PC-9 (cell line): Measurements from ENCODE around the gene PARG. TPM values are rescaled to one million over a fixed set of nuclear protein-coding genes. Genes with fewer than 3 reads are reported as not detected.
"Not testable (repeated sequence)": the region's sequence is repeated elsewhere in the genome, so short reads cannot be mapped to it uniquely, and the experiment has no call there.

Source experiments
- BruUV-seq: library from RNA; stranded (reverse); fragments of 400-500 nt; replicated peaks from 2 replicates; lab custom pipeline; 2021; lab: Mats Ljungman, UMichigan
- CTCF ChIA-PET: fragments of 300-600 bp; sonication (Branson Sonifier 250); formaldehyde crosslinking; loops from one replicate; lab custom pipeline; 2022; ENCODE audit warnings: antibody characterized with exemption; lab: Charles Lee
- POLR2A ChIA-PET: fragments of 300-600 bp; sonication (Branson Sonifier 250); formaldehyde crosslinking; loops from one replicate; lab custom pipeline; 2022; ENCODE audit warnings: antibody characterized with exemption; ENCODE audit not compliant: unreplicated experiment; lab: Charles Lee
- DNase-seq, 2 experiments: peaks; one replicate each; pipeline versions ENCODE4 v3.0.0 to v3.0.0-alpha.2; 2015 to 2022; ENCODE audit warnings: mixed read lengths in 1 of 2
- H2AFZ ChIP-seq: fragments of 200-600 bp; sonication (generic); 2 replicates; pipeline ENCODE4 v1.8.1; 2017; ENCODE audit warnings: antibody characterized with exemption
- H3F3A ChIP-seq: fragments of 200-600 bp; sonication (generic); 2 replicates; pipeline ENCODE4 v1.8.1; 2017; ENCODE audit warnings: antibody characterized with exemption, mild to moderate bottlenecking, low read depth; ENCODE audit not compliant: insufficient read depth
- H3K27ac ChIP-seq: fragments of 200-600 bp; sonication (generic); 2 replicates; pipeline ENCODE4 v1.6.1; 2016; ENCODE audit warnings: mixed run types
- H3K27me3 ChIP-seq: fragments of 200-600 bp; sonication (generic); 2 replicates; pipeline ENCODE4 v1.6.1; 2016; ENCODE audit warnings: low read depth, mixed run types; ENCODE audit not compliant: insufficient read depth
- H3K36me3 ChIP-seq: fragments of 200-600 bp; sonication (generic); 2 replicates; pipeline ENCODE4 v1.6.1; 2016; ENCODE audit warnings: low read depth, mixed run types
- H3K4me1 ChIP-seq: fragments of 200-600 bp; sonication (generic); replicated peaks from 2 replicates; pipeline ENCODE4 v1.6.1; 2016; ENCODE audit warnings: mixed run types; ENCODE audit not compliant: insufficient read depth
- H3K4me2 ChIP-seq: fragments of 200-600 bp; sonication (generic); 2 replicates; pipeline ENCODE4 v1.6.1; 2017; ENCODE audit warnings: mixed run types
- H3K4me3 ChIP-seq: fragments of 200-600 bp; sonication (generic); 2 replicates; pipeline ENCODE4 v1.6.1; 2016; ENCODE audit warnings: mixed run types
- H3K79me2 ChIP-seq: fragments of 200-600 bp; sonication (generic); 2 replicates; pipeline ENCODE4 v1.6.1; 2017; ENCODE audit warnings: low read depth, mixed run types
- H3K9me2 ChIP-seq: fragments of 200-600 bp; sonication (generic); 2 replicates; pipeline ENCODE4 v1.8.1; 2017; ENCODE audit warnings: mild to moderate bottlenecking; ENCODE audit not compliant: insufficient read depth
- H3K9me3 ChIP-seq: fragments of 200-600 bp; sonication (generic); 2 replicates; pipeline ENCODE4 v1.8.1; 2016; ENCODE audit warnings: low read depth; ENCODE audit not compliant: insufficient read depth
- H4K20me1 ChIP-seq: fragments of 200-600 bp; sonication (generic); 2 replicates; pipeline ENCODE4 v1.8.1; 2017; ENCODE audit not compliant: insufficient read depth
- CTCF ChIP-seq: fragments of 200-600 bp; sonication (generic); conservative IDR thresholded peaks from 2 replicates; pipeline ENCODE4 v1.6.1; 2017; ENCODE audit warnings: mixed run types, antibody characterized with exemption, mild to moderate bottlenecking, moderate library complexity
- EZH2 ChIP-seq: fragments of 200-600 bp; sonication (generic); IDR thresholded peaks from 2 replicates; pipeline ENCODE4 v1.8.0; 2017; ENCODE audit warnings: antibody characterized with exemption, low read depth
- intact Hi-C: fragments of 100-400 bp; cut with micrococcal nuclease; formaldehyde crosslinking; loops from one replicate; pipeline ENCODE4 v1.10.0; 2022; ENCODE audit not compliant: unreplicated experiment
- total RNA-seq: library from RNA; stranded (reverse); gene quantifications from 2 replicates; pipeline ENCODE4 v1.2.3, GENCODE V29; 2021

The PARG gene
- total RNA-seq, 1 experiment from 2014 or later, result 38.8 TPM

GRCh38 chr10:49776851-49777250, 165.0 kb downstream of the PARG start:
- BruUV-seq, result no TSS peak
- no peak overlapping the region for H3K4me3 ChIP-seq
- H3K27ac ChIP-seq, result no peak overlapping the region
- TF ChIP-seq CTCF (no peak), EZH2 (no peak)
- H3K36me3 ChIP-seq, result no peaks in the 10 kb centered on the region
- H3K4me1 ChIP-seq, result no peaks in the 10 kb centered on the region
- peaks cover 43% of the 10 kb centered on the region for H3K27me3 ChIP-seq
- peaks cover 4% of the 10 kb centered on the region; the same call in 1 of the 2 replicates for H3K9me3 ChIP-seq
- CTCF ChIA-PET, result no interaction called here
- POLR2A ChIA-PET, result no interaction called here
- no peaks in the 10 kb centered on the region for H3F3A ChIP-seq
- peaks cover 4% of the 10 kb centered on the region; the same call in 1 of the 2 replicates for H3K9me2 ChIP-seq
- H3K4me2 ChIP-seq, result no peak overlapping the region
- H3K79me2 ChIP-seq, result no peaks in the 10 kb centered on the region
- no peaks in the 10 kb centered on the region for H4K20me1 ChIP-seq
- intact Hi-C loops, result no loop called here
- no peak overlapping the region for H2AFZ ChIP-seq
- no peak for DNase-seq

- Histone ChIP-seq H3K9me3 (peaks cover 4% of the 10 kb centered on the region; the same call in 1 of the 2 replicates), H2AFZ (no peak overlapping the region), H3K79me2 (no peaks in the 10 kb centered on the region), H3K36me3 (no peaks in the 10 kb centered on the region), H3F3A (no peaks in the 10 kb centered on the region), H3K27me3 (peaks cover 40% of the 10 kb centered on the region), H3K27ac (no peak overlapping the region), H3K4me3 (no peak overlapping the region), H3K4me2 (no peak overlapping the region), H3K4me1 (no peaks in the 10 kb centered on the region), H3K9me2 (peaks cover 4% of the 10 kb centered on the region; the same call in 1 of the 2 replicates), H4K20me1 (no peaks in the 10 kb centered on the region)
- no peak for DNase-seq
- BruUV-seq, result no TSS peak
- TF ChIP-seq EZH2 (no peak), CTCF (no peak)
- ChIA-PET POLR2A (no interaction called here), CTCF (no interaction called here)
- intact Hi-C loops, result no loop called here
Measured at GRCh38 chr10:49775014-49775413, 166.8 kb downstream of the PARG start.

GRCh38 chr10:49772944-49773343, 168.9 kb downstream of the PARG start:
- H4K20me1 ChIP-seq, H3F3A ChIP-seq, DNase-seq, POLR2A ChIA-PET, H3K36me3 ChIP-seq, H3K4me1 ChIP-seq, CTCF ChIA-PET, H3K9me3 ChIP-seq, H3K4me2 ChIP-seq, H3K9me2 ChIP-seq, H3K27ac ChIP-seq, BruUV-seq, H3K79me2 ChIP-seq, H3K4me3 ChIP-seq, intact Hi-C loops, H2AFZ ChIP-seq: not testable (repeated sequence)
- peaks cover 32% of the 10 kb centered on the region for H3K27me3 ChIP-seq

- H3K79me2 ChIP-seq, intact Hi-C loops, H3K4me2 ChIP-seq, CTCF ChIA-PET, H3K9me2 ChIP-seq, BruUV-seq, H3K36me3 ChIP-seq, H3K4me3 ChIP-seq, POLR2A ChIA-PET, DNase-seq, H3F3A ChIP-seq, H4K20me1 ChIP-seq, H2AFZ ChIP-seq, H3K4me1 ChIP-seq, H3K27ac ChIP-seq, H3K9me3 ChIP-seq: not testable (repeated sequence)
- peaks cover 33% of the 10 kb centered on the region for H3K27me3 ChIP-seq
Measured at GRCh38 chr10:49771046-49771445, 170.8 kb downstream of the PARG start.
